IPS DF 4.7 (cell line): Measurements from ENCODE around the gene EBP.
"Not testable (repeated sequence)": the region's sequence is repeated elsewhere in the genome, so short reads cannot be mapped to it uniquely, and the experiment has no call there.

Experiments used
- DNase-seq: peaks from one replicate; pipeline ENCODE4 v3.0.0-alpha.2; 2013; ENCODE audit warnings: low spot score; ENCODE audit errors: extremely low read depth

Gene EBP

DNA sequence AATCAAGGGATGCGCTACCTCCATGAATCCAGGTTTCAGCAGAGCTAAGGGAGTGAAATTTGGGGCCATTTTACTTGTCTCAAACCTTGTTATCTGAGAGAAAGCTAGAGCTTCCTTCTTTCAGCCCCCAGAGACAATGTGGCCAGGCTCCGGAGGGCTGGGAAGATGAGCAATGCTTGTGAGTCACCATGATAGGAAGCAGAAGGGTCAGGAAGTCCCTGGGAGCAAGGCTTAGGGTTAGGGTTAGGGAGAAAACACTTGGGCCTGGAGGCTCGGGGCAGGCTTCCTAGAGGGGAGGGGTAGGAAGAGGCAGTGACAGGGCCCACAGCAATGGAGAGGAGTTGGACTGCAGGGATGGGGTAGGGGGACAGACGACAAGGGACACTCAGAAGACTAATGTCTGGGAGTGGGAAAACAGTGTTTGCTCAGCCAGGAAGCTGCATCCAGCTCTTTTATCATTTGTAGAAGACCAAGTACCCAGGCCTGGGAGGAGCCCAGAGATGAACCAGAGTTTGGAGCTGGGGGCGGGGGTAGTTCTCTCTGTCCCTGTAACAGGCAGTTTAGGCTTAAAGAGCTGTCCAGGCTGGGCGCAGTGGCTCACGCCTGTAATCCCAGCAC lies 29.2 kb upstream of the EBP start:
- no peak for DNase-seq

GRCh38 chrX:48493890-48494364 lies 27.7 kb upstream of the EBP start:
- DNase-seq, result no peak

DNA sequence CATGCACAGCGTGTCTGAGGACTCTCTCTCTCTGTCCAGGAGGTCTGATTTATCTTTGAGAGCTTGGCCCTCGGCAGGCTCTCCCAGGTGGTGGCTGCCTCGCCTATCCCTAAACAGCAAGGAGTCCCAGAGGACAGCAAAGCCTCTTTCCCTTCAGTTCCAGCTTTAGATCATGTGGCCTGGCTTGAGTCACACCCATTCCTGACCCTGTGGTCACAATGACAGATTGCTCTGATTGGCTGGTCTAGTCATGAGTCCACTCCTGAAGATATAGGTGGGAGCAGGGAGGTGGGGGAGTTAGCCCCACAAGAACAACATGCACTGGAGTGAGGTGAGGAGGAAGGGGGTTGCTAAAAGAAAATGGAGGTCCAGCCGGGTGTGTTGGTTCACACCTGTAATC lies 24.9 kb upstream of the EBP start:
- no peak for DNase-seq

GRCh38 chrX:48497871-48498270 lies 23.7 kb upstream of the EBP start:
- no peak for DNase-seq

DNA sequence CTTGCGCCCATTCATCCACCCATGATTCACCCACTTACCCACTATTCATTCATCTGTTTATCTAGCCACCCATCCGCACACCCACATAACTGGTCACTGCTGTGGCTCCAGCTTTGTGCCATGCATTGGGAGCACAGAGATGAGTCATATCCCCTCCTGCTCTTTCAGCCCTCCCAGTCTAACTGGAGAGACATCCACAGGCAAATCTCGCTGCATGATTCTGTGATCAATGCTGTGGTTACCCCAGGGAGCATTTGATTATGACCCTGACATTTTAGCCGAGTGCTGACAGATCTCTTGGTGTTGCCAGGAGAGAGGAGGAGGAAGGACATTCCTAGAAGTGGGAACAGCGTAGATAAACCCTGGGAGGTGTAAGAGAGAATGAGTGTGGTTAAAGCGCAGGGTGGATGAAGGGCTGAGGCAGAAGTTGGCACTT lies 23.2 kb upstream of the EBP start:
- DNase-seq, result no peak

GRCh38 chrX:48504261-48504660 lies 17.3 kb upstream of the EBP start:
- DNase-seq, result no peak

- no peak for DNase-seq
Observed at GRCh38 chrX:48505481-48505880, 16.1 kb upstream of the EBP start.

DNA sequence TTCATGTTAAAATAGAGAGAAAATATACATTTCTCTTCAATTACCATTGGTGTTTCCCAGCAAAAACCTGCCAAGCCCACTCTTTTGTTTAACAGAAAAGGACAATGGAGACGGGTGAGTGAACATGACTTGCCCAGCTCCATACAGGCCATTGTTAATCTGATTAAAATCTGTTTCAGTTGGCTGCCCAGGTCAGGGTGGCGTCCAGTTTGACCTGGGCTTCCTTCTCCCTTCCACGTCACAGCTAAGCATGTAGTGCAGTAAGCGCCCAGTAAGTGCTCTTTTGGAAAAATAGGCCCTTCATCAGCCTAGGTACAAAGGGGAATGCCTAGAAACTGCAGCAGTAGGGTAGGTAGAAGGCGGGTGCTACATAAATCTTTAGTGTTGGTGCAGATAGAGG lies 14.4 kb upstream of the EBP start:
- no peak for DNase-seq

DNA sequence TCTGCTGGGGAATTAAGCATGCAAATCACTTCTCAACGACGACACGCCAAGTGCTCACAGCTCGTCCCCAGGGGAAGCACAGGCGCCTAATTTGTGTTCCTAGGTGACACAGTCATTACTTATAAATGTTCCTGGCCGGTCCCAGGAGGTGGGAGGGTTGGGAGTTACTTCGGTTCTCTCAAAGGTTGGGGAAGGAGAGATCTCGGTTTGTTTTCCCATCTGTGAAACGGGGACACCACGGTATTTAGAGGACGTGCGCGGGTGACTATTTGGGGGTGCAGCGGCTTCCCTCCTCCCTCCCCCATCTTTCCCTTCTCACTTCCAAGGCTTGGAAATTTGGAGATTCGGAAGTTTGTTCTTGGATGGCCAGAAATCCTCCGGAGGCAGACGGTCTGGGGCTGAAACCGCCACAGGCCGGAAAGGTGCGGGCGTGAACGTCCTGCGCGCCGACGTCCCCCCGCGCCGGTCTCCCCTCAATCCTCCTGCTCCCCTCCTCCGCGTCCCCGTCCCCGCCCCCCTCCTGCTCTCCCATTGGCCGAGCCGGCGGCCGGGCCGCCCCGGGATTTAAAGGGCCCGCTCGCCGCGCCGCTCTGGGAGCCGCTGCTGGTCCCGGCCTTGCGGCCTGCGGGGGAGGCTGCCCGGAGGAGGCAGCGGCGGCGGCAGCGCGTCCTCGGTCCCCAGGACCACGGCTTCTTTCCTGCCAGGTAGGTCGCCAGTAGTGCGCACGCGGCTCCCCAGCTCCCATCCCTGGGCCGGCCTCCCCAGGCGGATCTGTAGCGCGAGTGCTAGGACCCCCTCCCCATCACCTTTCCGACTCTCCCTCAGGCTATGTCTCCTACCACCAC lies 13.0 kb upstream of the EBP start, which contains the start of gene PORCN:
PORCN (plus strand) TSS at position 593 of the 845 bp plus-strand sequence. CDS start 829 bp downstream, outside the sequence.
- no peak for DNase-seq

DNA sequence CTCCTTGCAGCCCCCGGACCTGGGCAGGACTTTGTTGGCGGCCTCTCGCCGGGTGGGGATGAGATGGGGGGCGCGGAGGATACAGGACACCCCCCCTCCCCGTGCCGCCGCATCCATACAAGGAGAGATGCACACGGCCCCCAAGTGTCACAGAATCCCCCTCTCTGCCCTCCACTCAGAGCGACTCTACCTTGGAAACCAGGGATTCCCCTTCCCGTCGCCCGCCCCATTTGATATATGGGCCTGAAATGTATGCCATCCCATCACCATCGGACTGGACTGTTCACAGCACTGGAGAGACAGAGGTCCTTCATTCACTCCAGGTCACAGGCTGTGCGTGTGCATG lies 12.4 kb upstream of the EBP start:
- no peak for DNase-seq

- no peak for DNase-seq
Observed at GRCh38 chrX:48509619-48510018, 12.0 kb upstream of the EBP start.

DNA sequence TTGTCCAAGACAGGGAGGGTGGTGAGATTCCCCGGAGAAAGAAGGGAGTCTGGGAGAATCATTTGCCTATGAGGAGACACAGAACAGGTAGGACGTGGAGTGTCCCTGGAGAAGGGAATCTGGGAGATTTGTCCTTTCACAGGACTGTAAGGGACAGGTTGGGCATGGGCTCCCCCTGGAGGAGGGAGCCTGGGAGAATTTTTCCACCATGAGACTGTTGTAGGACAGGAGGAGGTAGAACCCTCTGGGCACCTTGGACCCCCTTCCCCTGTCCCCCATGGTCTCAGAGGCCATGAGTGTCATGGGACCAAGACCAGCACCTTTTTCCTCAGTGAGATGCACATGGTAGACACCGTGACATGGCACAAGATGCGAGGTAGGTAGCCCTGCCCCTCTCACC lies 10.0 kb upstream of the EBP start:
- no peak for DNase-seq

DNA sequence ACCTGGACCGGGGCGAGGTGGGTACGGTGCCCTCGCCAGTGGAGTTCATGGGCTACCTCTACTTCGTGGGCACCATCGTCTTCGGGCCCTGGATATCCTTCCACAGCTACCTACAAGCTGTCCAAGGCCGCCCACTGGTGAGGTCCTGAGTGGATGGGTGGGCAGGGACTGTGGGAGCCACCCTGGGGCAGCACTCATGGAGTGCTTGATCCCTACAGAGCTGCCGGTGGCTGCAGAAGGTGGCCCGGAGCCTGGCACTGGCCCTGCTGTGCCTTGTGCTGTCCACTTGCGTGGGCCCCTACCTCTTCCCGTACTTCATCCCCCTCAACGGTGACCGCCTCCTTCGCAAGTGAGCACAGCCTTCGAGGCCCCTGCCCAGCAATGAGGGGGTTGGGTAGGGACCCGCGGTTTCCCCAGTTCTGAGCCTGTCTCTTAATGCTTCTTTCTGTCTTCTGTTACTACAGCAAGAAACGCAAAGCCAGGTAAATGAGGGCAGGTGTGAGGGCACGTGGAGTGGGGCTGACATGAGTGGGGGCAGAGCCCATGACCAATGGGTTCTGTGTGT lies 9.2 kb upstream of the EBP start:
- no peak for DNase-seq

DNA sequence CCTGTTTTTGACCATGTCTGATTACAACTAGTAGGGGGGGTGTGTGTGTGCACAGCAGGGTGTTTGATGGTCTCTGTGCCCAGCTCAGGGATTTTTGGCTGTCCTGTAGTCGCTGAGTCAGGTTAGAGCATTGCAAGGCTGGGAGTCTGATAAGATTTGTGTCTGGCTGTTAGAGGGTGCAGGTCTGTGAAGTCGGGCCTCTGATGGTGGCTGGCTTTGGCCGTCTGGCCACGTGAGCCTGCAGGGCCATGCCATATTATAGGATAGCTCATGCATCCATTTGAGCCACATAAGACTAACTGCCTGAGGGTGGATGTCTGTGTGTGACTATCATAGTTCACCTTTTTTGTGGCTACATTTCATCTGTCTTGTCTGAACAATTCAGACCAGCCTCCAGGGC lies 7.9 kb upstream of the EBP start:
- DNase-seq, result no peak

GRCh38 chrX:48514126-48514806 lies 7.3 kb upstream of the EBP start:
- DNase-seq, result no peak

DNA sequence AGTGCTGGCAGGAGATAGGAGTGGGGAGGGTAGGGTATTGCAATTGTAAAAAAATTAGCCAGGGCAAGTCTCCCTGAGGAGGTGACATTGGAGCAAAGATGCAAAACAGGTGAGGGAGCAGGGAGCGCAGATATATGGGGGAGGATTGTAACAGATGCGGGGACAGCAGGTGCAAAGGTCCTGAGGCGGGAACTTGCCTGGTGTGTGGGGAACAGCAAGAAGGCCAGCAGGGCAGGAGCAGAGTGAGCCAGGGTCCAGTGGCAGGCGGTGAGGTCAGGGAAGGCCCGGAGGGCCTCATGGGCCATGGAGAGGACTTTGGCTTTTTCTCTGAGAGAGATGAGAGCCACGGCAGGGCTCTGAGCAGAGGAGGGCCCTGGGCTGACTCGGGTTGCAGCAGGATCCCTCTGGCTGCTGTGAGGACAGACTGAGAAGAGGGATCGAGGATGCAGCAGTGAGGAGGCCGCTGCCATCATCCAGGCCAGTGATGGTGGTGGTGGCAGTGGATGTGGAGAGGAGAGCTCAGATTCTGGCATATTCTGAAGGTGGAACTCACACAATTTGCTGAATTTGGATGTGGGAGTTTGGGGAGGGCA lies 6.6 kb upstream of the EBP start:
- DNase-seq, result no peak

DNA sequence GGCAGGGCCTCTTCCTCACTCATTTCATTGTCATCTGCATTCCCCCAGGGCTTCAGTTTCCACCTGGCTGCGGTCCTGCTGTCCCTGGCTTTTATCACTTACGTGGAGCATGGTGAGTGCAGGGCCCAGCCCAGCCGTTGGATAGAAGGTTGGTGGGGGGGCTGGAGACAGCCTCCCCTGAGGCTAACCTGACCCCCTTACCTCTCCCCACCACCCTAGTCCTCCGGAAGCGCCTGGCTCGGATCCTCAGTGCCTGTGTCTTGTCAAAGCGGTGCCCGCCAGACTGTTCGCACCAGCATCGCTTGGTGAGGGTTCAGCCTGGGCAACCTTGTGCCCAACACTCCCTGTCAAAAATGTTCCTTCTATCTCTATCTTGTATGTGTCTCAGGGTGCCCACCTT lies 5.8 kb upstream of the EBP start:
- no peak for DNase-seq

- DNase-seq, result no peak
Observed at GRCh38 chrX:48516285-48516684, 5.3 kb upstream of the EBP start.

DNA sequence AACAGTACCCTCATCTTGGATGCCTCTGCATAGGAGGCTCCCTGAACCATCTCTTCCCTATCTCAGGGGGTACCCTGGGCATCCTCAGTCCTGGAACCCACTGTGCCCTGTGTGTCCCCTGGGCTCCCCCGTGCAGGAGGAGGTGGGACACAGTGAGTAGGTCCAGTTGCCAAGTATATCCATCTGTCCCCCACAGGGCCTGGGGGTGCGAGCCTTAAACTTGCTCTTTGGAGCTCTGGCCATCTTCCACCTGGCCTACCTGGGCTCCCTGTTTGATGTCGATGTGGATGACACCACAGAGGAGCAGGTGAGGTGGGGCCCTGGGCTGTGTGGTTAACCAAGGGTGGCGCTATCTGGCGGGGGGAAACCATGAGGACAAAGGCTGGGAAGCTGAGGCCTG lies 4.6 kb upstream of the EBP start:
- no peak for DNase-seq

- not testable (repeated sequence) for DNase-seq
Observed at GRCh38 chrX:48519481-48519880, 2.1 kb upstream of the EBP start.

GRCh38 chrX:48520455-48520854 lies 1.2 kb upstream of the EBP start:
- no peak for DNase-seq

- DNase-seq, result no peak
Observed at GRCh38 chrX:48520976-48521352, 644 bp upstream of the EBP start.
